Measurements from ENCODE around the gene SV2B. TPM values are rescaled to one million over a fixed set of nuclear protein-coding genes. Genes with fewer than 3 reads are reported as not detected.
A peak's percentile ranks its signal among the peaks of the same experiment; 100 is the strongest.

Gene SV2B
- total and polyA plus RNA-seq, 2 donors, result 1.7 to 3.2 TPM

DNA sequence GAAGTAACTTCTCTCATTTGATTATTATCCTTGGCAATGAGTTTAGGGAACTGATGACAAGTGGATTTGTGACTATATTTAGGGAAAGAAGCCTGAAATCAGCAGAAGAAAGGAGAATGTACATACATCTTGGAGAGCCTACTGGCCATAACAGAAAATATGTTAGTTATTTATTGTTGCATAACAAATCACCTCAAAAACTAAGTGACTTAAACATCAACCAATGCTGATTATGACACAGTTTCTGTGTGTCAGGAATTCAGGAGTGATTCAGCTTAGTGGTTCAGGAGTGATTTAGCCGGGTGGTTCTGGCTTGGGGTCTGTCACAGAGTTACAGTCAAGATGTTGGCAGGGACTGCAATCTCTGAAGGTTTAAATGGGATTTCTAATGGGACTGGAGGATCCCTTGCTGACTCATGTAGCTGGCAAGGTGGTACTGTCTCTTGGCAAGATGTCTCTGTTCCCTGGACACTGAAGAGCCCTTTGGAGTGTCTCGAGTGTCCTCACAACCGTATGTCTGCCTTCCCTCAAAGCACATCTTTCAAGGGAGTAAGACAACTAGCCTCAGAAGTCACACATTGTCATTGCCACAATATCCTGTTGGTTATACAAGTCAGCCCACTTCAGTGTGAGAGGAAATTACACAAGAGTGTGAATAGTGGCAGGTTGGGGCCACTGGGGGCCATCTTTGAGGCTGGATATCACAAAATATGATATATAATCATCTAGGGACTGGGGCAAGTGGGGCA, 248.9 kb downstream of the SV2B start:
- 36% methylated on average over 3 of the region's 3 CpGs for WGBS
- DNase-seq (ENCODE audit: low read depth in 6 of 9, low spot score in 9 of 9), result peak in 1 of 9 donors; percentile 54
- no peaks in the 10 kb centered on the region for H3K36me3 ChIP-seq (ENCODE audit: control insufficient read depth in 2 of 2, insufficient read depth in 2 of 2, low read length in 1 of 2)
- no peak overlapping the region for H3K27ac ChIP-seq (ENCODE audit: low read depth in 1 of 2, low read length in 1 of 2)
- no peaks in the 10 kb centered on the region for H3K27me3 ChIP-seq (ENCODE audit: control insufficient read depth in 2 of 2, insufficient read depth in 1 of 2, low read length in 1 of 2)
- peaks cover 0 to 9% of the 10 kb centered on the region in 2 donors for H3K4me1 ChIP-seq (ENCODE audit: control insufficient read depth in 2 of 2, insufficient read depth in 2 of 2, low read length in 2 of 2)
- peaks cover 0 to 1% of the 10 kb centered on the region in 2 donors for H3K9me3 ChIP-seq (ENCODE audit: control insufficient read depth in 2 of 2, insufficient read depth in 1 of 2, low read length in 1 of 2)
- no peak overlapping the region for H3K4me3 ChIP-seq (ENCODE audit: low read length in 2 of 2)

Other genes starting within 250 kb of the SV2B start
- 11.5 TPM for gene FURIN, start 231.7 kb upstream of the SV2B start, total RNA-seq
- 36.7 TPM for gene FURIN, start 231.7 kb upstream of the SV2B start, polyA plus RNA-seq
- 8.3 TPM for gene FES, start 215.8 kb upstream of the SV2B start, total RNA-seq
- gene FES, start 215.8 kb upstream of the SV2B start, polyA plus RNA-seq, result 19.4 TPM
- 8.3 TPM for gene MAN2A2, start 197.0 kb upstream of the SV2B start, total RNA-seq
- gene MAN2A2, start 197.0 kb upstream of the SV2B start, polyA plus RNA-seq, result 46.5 TPM
- 18.7 TPM for gene HDDC3, start 167.7 kb upstream of the SV2B start, total RNA-seq
- 25.4 TPM for gene HDDC3, start 167.7 kb upstream of the SV2B start, polyA plus RNA-seq
- 29.8 TPM for gene UNC45A, start 165.0 kb upstream of the SV2B start, total RNA-seq
- 38.9 TPM for gene UNC45A, start 165.0 kb upstream of the SV2B start, polyA plus RNA-seq
- 11.0 TPM for gene RCCD1, start 145.4 kb upstream of the SV2B start, total RNA-seq
- 5.0 TPM for gene RCCD1, start 145.4 kb upstream of the SV2B start, polyA plus RNA-seq
- gene PRC1, start 105.7 kb upstream of the SV2B start, total RNA-seq, result 90.9 TPM
- 18.7 TPM for gene PRC1, start 105.7 kb upstream of the SV2B start, polyA plus RNA-seq
- gene VPS33B, start 77.7 kb upstream of the SV2B start, total RNA-seq, result 8.7 TPM
- gene VPS33B, start 77.7 kb upstream of the SV2B start, polyA plus RNA-seq, result 19.0 TPM